ENCODE results near the gene KCNT2.
"Not testable (repeated sequence)": the region's sequence is repeated elsewhere in the genome, so short reads cannot be mapped to it uniquely, and the experiment has no call there.

Gene KCNT2

GRCh38 chr1:196305216-196305615 is 303.0 kb downstream of the KCNT2 start:
- no peak for DNase-seq

DNA sequence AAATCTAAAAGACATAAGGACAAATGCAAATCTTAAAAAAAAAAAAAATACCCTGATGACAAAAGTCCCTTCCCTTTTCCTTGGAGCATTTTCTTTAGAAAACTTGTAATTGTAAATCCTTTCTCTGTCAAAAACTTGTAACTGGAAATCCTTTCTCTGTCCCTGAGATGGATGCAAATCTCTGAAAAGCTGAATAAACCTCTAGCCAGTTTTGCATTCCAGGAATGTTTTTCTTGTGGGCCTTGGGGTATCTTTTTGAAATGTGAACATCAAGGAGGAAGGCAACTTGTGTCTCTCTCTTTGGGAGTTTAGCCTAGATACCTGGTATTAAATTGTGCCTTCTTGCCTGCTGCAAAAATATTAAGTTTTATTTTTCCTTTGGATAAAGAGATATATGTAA is 305.3 kb downstream of the KCNT2 start:
- no peak for DNase-seq

GRCh38 chr1:196302420-196302819 is 305.8 kb downstream of the KCNT2 start:
- DNase-seq = no peak

GRCh38 chr1:196295766-196296165 is 312.5 kb downstream of the KCNT2 start:
- no peak for DNase-seq

DNA sequence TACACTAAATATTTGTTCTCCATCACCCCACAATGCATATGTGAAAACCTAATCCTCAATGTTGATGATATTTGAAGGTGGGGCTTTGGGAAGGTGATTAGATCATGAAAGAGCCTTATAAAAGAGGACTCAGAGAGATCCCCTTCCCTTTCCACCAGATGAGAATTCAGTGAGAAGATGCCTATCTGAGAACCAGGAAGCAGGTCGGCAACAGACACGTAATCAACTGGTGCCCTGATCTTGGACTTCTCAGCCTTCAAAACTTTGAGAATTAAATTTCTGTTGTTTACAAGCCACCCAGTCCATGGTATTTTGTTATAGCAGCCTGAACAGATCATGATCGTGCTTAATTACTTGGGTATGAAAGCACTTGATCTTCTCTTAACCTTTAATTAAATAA is 329.4 kb downstream of the KCNT2 start:
- DNase-seq = no peak

DNA sequence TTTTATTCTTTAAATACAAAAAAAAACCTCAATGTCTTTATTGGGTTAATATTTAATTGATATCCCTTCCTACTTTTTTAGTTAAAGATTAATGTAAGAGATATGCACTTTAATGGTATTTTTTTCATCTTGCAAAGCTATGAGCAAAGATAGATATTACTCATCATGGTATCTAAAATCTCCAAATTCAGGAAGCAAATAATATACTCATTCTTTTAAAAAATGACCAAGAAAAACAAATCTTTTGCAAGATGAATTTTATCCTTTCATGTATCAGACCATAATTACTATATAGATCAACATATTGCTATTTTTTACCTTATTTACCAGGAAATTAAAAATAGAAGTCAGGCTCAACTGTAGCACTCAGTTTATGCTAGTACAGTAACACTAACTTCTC is 330.4 kb downstream of the KCNT2 start:
- no peak for DNase-seq

DNA sequence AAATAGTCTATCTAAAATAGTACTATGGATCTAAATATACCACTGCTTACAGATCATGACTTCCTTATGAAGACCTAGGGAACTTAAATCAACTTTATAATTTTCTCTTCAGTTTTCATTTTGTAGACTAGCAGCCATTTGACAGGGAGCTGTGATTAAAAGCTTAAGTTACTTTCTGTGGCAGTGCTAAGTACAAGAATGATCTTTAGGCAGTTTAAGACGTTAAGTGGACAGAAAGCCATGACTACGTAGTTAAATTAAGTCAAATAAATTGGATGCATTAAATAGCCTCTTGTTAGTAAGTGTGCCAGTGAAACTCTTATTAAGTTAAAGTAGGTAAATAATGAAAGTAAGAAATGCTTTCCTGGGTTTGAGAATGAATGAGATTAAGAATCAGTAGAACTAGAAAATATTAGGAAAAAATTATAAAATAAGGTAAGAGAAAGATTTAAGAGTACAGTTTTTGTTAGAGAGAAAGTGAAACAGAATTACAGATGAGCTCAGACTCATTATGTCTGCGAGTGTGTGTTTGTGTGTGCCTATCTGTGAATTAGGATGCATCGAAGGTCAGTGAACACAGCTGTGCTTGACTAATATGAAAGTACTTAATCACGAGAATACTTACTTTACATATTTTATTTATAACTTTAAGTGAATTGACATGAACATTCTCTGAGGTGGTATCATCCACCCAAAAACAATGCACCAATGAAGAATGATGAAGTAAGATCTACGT is 336.9 kb downstream of the KCNT2 start:
- no peak for DNase-seq

DNA sequence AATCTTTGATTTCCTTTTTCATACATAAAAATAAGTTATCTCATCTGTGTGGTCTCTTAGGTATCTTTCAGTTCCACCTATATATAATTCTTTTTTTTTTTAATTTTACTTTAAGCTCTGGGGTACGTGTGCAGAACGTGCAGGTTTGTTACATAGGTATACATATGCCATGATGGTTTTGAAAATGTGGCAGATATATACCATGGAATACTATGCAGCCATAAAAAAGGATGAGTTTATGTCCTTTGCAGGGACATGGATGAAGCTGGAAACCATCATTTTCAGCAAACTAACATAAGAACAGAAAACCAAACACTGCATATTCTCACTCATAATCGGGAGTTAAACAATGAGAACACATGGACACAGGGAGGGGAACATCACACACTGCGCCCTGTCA is 345.2 kb downstream of the KCNT2 start:
- DNase-seq = not testable (repeated sequence)

DNA sequence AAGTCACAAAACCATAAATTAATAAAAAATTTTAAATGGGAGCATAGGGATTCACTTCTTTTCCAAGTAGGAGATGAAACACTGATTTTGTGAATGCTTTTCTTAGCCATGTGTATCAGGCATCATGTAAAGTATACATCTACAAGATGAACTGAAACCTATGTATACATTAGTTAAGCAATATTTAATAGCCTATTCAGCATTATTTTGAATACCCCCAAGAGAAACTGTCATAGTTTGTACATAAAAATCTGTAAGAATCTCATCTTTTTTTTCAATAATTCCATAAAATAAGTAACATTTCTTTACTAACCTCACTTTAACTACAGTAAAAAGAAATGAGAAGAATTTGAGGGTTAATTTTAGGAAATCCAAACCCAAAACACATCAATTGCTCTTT is 348.0 kb downstream of the KCNT2 start:
- no peak for DNase-seq

GRCh38 chr1:196259316-196259715 is 348.9 kb downstream of the KCNT2 start:
- DNase-seq = no peak

- no peak for DNase-seq
These were observed 352.5 kb downstream of the KCNT2 start for GRCh38 chr1:196255762-196256161.

GRCh38 chr1:196229546-196229945 is 378.7 kb downstream of the KCNT2 start:
- DNase-seq = no peak

GRCh38 chr1:196214866-196215265 is 393.4 kb downstream of the KCNT2 start:
- no peak for DNase-seq

GRCh38 chr1:196209983-196210382 is 398.3 kb downstream of the KCNT2 start:
- no peak for DNase-seq

- no peak for DNase-seq
These were observed 399.0 kb downstream of the KCNT2 start for GRCh38 chr1:196209265-196209664.

DNA sequence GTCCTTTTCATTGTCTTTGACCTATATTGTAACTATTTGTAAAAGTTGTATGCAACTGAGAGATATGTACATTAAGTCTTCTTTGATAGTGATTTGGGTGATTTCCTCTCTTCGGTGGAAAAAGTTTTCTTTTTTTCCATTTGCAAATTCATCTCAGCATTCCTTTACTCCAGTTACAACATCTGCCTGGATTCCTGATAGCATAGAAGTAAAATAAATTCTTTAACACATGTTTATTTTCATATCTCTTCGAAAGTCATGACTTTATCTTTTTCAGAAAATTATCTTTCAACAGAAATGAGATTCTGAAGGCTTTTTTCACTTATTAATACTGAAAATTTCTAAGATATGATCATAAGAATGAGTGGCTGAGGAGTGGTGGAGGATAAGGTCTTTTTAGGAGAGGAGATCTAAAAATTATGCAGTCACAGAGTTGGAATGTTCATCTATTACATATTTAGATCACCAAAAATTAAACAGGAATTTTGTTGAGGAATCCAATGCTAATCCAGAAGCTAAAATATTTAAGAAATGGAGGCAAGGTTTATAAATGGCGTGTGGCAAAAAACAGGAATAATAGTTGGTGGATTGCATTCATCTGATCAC is 400.5 kb downstream of the KCNT2 start:
- no peak for DNase-seq

DNA sequence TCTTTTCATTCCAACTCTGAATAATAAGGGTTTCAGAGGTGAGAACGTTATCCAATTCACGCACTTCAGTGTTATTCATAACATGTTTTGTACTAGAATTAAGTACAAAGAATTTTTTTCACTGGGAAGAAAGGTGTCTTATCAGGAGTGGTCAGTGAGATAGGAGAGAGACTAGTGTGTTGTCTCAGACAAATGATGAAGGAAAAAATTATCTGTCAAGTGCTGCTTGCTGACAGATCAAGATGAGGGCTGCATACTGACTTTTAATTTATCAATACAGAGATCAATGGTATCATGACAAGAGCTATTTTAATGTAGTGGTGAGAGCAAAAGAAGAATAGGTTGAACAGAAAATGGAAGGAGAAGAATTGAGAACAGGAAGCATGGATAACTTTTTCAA is 402.4 kb downstream of the KCNT2 start:
- DNase-seq = no peak

GRCh38 chr1:196196486-196196885 is 411.8 kb downstream of the KCNT2 start:
- DNase-seq = no peak

GRCh38 chr1:196193896-196194559 is 414.2 kb downstream of the KCNT2 start:
- no peak for DNase-seq

GRCh38 chr1:196183941-196184340 is 424.3 kb downstream of the KCNT2 start:
- no peak for DNase-seq

DNA sequence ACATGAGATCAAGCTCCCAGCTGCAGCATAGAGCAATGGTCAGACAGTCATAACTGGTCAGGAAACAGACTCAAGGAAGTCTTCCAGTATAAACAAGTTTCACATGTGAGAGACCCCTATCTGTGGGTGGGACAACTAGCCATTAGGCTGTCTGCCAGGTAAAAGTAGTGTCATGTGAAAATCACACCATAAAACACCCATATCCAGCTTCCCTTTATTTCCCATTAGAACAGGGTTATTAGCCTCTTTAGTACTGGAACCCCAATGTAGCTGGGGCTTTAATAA is 426.7 kb downstream of the KCNT2 start:
- DNase-seq = no peak

- no peak for DNase-seq
These were observed 427.2 kb downstream of the KCNT2 start for GRCh38 chr1:196180847-196181593.

DNA sequence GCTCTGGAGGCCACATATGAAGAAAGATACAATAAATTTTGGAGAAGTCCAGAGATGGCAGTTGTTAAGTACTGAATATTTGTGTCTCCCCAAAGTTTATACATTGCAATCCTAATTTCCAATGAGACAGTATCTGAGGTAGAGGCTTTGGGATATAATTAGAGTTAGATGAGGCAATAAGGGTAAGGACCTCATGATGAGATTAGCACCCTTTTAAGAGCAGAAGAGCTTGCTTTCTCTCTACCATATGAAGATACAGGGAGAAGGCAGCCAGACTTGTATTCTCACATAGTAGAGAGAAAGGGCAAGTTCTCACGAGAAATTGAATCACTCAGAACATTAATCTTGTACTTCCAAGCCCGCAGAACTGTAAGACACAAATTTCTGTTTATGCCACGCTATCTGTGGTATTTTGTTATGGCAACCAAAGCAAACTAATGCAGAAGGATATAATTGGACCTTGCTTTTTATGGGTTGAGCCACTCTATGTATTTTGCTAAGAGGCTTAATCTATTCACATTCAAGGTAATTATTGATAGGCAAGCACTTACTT is 430.1 kb downstream of the KCNT2 start:
- DNase-seq = no peak

All from GF-D8 (cell line).